ENCODE results near the gene ABCC10.
"Not testable (repeated sequence)": the region's sequence is repeated elsewhere in the genome, so short reads cannot be mapped to it uniquely, and the experiment has no call there.

Gene ABCC10

DNA sequence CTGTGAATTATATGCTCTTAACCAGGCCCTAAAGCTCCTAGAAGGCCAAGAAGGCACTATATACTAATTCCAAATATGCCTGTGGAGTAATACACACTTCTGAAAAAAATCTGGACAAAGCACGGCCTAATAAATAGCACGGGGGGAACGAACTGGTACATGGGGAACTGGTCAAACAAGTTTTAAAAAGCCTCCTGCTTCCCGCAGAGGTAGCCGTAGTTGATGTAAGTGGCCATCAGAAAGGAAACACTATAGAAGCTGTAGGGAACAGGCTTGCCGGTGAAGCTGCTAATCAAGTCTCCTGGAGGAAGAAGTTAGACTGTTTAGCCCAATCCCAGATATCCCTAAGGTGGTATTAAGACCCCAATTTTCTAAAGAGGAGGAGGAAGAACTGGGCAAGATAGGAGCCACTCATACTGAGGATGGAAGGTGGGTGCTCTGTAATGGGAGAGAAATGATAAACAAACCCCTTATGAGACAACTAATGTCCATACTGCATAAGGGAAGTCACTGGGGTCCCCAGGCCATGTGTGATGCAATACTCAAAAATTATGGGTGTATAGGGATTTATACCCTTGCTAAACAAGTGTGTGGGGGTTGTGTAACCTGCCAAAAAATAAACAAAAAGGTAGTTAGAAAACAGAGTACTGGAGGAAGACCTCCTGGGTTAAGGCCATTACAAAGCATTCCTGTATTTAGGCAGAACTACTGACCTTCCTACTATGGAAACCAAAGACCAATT, 30.8 kb upstream of the ABCC10 start:
- no peak for TF ChIP-seq ZNF274 (IDR thresholded peaks at IDR 0.05; ENCODE audit: low read depth, low read length)
- no peak overlapping the region for H3K4me3 ChIP-seq (ENCODE audit: low read length)

DNA sequence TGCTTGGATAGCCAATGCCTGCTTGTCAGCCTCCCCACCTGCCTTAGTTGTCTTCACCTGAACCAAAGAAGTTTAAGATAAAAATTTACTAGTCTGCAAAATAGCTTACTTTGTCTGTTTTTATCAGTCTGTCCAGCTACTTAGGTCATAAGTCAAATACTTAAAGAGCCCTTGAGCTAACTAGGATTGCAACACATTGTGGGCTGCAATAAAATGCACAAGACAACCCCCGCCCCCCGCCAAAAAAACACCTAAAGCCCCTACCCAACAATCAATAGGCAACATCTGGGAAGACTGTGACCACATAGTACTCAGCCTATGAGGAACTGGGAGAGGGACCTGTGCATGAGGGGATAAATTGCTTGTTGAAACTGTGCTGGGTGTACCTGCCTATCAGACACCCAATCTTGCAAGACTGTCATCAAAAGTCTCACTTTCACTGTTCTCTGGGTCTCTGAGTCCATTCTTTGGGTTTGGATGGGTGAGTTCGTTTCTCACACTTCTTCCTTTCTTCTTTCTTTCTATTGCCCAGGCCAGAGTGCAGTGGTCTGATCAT, 27.3 kb upstream of the ABCC10 start:
- no peak overlapping the region for H3K4me3 ChIP-seq (ENCODE audit: low read length)
- no peak for TF ChIP-seq ZNF274 (IDR thresholded peaks at IDR 0.05; ENCODE audit: low read depth, low read length)

DNA sequence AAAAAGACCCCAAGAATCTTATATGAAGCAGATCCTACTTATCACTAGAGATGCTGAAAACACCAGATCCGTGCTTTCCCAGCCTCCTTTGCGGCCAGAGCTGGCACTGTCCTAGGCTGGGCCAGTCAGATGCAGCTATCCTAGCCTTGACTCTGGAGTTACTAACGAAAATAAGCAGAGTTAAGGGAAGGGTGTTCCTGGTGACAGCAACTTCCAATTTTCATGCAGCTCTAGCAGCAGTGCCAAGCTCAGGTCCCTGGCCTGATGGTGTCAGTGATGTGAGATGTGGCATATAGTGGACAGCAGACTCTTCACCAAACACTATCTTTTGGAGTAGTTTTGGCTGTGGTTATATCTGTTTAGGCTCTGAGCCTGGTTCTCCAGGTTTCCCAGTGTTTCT, 25.6 kb upstream of the ABCC10 start:
- no peak for TF ChIP-seq ZNF274 (IDR thresholded peaks at IDR 0.05; ENCODE audit: low read depth, low read length)

DNA sequence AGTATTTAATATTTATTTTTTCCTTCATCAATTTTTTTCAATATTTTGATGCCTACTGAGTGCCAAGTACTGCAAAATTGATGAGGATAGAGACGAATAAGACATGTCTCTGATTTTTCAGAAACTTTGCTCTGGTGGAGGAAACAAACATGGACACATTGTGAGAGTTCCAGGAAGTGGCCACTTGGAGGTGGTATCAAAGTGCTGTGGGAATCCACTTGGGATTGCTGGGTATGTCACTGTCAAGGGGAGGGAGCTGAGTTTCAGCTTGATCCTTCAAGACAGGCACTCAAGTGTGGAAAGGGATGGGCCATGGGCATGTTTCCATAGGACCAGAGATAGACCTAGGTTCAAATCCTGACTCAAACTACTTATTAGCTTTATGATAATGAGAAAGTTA, 24.5 kb upstream of the ABCC10 start:
- no peak for TF ChIP-seq ZNF274 (IDR thresholded peaks at IDR 0.05; ENCODE audit: low read depth, low read length)

More for the DNA sequence above, 25.6 kb upstream of the ABCC10 start:
- H3K4me3 ChIP-seq (ENCODE audit: low read length): no peak overlapping the region

DNA sequence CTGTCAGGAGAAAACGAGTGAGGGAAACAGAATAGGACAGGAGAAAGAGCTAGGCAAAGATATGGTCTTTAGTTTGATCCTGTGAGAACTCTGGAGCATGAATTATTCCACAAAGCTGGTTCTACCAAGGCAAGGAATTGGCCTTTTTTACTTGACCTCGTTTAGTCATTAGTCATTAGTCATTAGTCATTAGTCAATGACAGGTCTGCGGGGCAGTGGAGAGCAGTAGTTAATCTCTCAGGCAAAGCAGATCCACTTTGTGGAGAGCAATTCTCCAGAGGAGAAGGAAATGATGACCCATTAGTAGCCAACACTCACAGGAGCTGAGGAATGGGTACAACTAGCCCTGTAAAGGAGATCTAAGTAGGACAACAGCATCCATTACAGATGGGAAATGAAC, 22.0 kb upstream of the ABCC10 start:
- no peak overlapping the region for H3K4me3 ChIP-seq (ENCODE audit: low read length)
- TF ChIP-seq ZNF274 (IDR thresholded peaks at IDR 0.05; ENCODE audit: low read depth, low read length): no peak

More for the DNA sequence above, 24.5 kb upstream of the ABCC10 start:
- no peak overlapping the region for H3K4me3 ChIP-seq (ENCODE audit: low read length)

DNA sequence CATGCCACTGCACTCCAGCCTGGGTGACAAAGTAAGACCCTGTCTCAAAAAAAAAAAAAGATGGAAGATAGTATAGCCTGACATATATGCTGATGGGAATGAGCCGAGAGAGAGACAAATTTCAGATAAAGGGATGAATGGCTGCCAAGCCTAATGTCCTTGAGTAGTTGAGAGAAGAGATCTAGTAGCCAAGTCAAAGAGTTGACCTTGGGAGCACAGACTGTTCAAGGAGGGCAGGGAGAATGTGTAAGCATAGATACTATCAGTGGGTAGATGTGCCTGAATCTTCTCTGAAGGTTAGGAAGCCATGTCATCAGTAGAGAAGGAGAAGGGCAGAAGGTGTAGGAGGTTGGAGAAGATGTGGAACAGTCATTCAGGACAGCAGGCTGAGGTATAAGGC, 20.0 kb upstream of the ABCC10 start:
- no peak for TF ChIP-seq ZNF274 (IDR thresholded peaks at IDR 0.05; ENCODE audit: low read depth, low read length)
- no peak overlapping the region for H3K4me3 ChIP-seq (ENCODE audit: low read length)

DNA sequence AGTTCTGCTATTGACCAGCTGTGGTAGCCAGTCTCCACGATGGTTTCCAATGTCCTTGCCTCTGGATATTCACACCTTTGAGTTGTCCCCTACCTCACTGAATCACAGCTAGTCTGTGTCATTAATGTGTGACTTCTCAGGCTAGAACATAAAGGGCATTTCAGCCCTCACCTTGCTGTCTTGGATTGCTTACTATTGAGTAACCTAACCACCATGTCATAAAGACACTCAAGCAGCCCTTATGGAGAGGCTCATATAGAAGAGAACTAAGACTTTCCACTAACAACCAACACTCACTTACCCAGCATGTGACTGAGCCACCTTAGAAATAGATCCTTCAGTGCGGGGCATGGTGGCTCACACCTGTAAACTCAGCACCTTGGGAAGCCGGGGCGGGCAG, 19.1 kb upstream of the ABCC10 start:
- no peak for TF ChIP-seq ZNF274 (IDR thresholded peaks at IDR 0.05; ENCODE audit: low read depth, low read length)

DNA sequence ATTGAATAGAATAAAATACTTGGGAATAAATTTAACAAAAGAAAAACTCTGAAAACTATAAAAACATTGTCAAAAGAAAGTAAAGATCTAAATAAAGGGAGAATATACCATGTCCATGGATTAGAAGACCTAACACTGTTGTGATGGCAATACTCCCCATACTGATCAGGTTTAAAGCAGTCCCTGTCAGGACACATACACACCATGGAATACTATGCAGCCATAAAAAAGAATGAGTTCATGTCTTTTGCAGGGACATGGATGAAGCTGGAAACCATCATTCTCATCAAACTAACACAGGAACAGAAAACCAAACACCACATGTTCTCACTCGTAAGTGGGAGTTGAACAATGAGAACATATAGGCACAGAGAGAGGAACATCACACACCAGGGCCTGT, 16.6 kb upstream of the ABCC10 start:
- not testable (repeated sequence) for H3K4me3 ChIP-seq (ENCODE audit: low read length)

More for the DNA sequence above, 19.1 kb upstream of the ABCC10 start:
- no peak overlapping the region for H3K4me3 ChIP-seq (ENCODE audit: low read length)

DNA sequence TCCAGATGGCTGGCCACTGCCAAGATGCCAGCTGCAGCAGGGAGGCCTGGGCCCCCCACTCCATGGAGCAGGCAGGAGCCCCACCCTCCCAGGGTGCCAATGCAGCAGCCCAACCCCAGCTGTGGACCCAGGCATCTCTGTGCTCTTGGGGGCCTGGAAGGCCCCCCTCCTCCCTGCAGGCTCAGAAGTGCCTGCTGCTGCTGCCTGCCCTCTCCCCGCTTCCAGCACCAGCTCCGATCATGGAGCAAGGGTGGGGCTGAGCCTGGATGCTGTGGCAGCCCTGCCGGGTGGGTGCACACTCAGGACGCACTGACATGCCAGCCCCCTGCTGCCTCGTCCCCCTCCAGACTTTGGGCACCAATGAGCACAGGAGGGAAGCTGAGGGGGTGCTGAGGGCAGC, 14.8 kb upstream of the ABCC10 start:
- no peak for TF ChIP-seq ZNF274 (IDR thresholded peaks at IDR 0.05; ENCODE audit: low read depth, low read length)
- H3K4me3 ChIP-seq (ENCODE audit: low read length): no peak overlapping the region

DNA sequence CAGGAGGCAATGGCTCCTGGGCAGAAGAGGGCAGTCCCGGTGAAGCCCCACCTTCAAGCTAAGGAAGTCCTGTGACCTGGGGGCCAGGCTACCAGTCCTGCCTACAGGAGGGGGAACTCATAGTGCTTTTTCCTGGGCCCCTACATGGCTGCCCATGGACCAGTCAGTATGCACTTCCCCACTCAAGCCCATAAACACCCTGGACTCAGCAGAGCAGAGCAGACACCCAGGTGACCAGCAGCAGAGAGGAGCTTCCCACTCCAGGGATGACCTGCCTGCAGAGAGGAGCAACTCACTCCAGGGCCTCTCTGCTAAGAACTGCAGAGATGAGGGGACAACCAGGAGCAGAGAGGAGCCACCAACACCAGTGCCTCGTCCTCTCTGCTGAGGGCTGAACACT, 14.3 kb upstream of the ABCC10 start:
- H3K4me3 ChIP-seq (ENCODE audit: low read length): no peak overlapping the region
- TF ChIP-seq ZNF274 (IDR thresholded peaks at IDR 0.05; ENCODE audit: low read depth, low read length): no peak

DNA sequence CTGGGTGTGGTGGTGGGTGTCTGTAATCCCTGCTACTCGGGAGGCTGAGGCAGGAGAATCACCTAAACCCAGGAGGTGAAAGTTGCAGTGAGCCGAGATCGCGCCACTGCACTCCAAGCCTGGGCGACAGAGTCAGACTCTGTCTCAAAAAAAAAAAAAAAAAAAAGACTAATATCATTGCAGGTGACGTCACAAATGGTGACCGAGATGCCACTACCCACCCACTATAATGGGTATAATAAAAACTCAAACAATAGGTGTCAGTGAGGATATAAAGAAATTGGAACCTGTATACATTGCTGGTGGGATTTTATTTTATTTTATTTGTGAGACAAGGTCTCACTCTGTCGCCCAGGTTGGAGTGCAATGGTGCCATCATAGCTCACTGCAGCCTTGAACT, 12.1 kb upstream of the ABCC10 start:
- not testable (repeated sequence) for H3K4me3 ChIP-seq (ENCODE audit: low read length)

DNA sequence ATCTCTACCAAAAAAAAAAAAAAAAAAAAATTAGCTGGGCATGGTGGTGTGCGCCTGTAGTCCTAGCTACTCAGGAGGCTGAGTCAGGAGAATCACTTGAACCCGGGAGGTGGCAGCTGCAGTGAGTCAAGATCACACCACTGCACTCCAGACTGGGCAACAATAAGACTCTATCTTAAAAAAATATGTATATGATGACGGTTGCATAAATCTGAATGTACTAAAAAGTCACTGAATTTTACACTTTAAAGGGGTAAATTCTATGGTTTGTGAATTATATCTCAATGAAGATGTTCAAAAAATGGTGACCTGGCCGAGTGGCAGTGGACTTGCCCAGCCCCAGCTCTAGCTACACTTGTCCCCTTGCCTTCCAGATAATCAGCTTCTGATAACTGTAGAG, 10.4 kb upstream of the ABCC10 start:
- no peak overlapping the region for H3K4me3 ChIP-seq (ENCODE audit: low read length)
- TF ChIP-seq ZNF274 (IDR thresholded peaks at IDR 0.05; ENCODE audit: low read depth, low read length): no peak

DNA sequence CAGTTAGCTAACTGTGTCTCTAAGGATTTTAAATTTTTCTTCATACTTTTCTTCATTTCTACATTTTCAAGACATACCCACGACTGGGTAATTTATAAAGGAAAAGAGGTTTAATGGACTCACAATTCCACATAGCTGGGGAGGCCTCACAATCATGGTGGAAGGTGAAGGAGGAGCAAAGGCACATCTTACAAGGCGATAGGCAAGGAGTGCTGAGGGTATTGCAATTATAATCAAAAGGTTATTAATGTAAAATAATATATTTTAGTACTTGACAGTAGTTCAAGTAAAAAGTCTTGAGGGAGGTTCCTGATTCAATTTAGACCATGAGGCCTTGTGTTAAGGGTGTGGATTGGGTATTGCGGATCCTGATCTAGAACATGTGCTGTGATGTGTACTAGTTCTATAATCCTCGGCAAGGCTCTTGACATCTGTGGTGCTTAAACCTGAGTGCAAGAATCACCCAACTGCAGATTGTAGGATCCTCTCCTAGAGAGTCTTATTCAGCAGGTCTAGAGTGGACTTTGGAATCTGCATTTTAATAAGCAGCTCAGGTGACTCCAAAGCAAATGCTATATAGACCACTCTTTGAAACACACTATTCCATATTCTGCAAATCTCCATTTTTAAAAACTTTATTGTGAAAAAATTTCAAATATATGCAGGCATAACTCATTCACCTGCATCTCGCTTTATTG, 7.2 kb upstream of the ABCC10 start:
- no peak overlapping the region for H3K4me3 ChIP-seq (ENCODE audit: low read length)
- TF ChIP-seq ZNF274 (IDR thresholded peaks at IDR 0.05; ENCODE audit: low read depth, low read length): no peak

DNA sequence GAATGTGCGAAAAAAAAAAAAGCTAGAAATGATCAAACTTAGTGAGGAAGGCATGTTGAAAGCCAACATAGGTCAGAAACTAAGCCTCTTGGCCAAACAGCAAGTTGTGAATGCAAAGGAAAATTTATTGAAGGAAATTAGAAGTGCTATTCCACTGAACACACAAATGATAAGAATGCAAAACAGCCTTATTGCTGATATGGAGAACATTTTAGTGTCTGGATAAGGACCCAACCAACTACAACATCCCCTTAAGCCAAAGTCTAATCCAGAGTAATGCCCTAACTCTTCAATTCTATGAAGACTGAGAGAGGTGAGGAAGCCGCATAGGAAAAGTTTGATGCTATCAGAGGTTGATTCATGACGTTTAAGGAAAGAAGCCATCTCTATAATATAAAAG, 5.5 kb upstream of the ABCC10 start:
- no peak for TF ChIP-seq ZNF274 (IDR thresholded peaks at IDR 0.05; ENCODE audit: low read depth, low read length)
- H3K4me3 ChIP-seq (ENCODE audit: low read length): no peak overlapping the region

DNA sequence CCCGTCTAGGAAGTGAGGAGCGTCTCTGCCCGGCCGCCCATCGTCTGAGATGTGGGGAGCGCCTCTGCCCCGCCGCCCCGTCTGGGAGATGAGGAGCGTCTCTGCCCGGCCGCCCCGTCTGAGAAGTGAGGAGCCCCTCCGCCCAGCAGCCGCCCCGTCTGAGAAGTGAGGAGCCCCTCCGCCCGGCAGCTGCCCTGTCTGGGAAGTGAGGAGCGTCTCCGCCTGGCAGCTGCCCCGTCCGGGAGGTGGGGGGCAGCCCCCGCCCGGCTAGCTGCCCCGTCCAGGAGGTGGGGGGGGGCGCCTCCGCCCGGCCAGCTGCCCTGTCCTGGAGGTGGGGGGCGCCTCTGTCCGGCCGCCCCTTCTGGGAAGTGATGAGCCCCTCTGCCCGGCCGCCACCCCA, 2.3 kb upstream of the ABCC10 start:
- H3K4me3 ChIP-seq (ENCODE audit: low read length): not testable (repeated sequence)

Data from GM08714 (cell line).